Suprapubic skin (tissue), 4 donors: ENCODE measurements around the gene C13orf46.

Source experiments
- POLR2A ChIP-seq, 2 donors: fragments of 450-650 bp; IDR thresholded peaks; one replicate each; pipeline ENCODE4 v1.6.1; 2017; ENCODE audit warnings: antibody characterized with exemption in 2 of 2, mild to moderate bottlenecking in 2 of 2, moderate library complexity in 2 of 2
- POLR2AphosphoS5 ChIP-seq, 3 donors: sonication (generic); formaldehyde crosslinking; IDR thresholded peaks; one replicate each; pipeline ENCODE4 v1.6.1; 2017; ENCODE audit warnings: antibody characterized with exemption in 3 of 3
- TF ChIP-seq, protein P1 (sequence below), 2 donors: fragments of 200-600 bp in 1 of 2; fragments of 450-650 bp in 1 of 2; sonication (generic) in 1 of 2; IDR thresholded peaks; one replicate each; pipeline ENCODE4 v1.5.1; 2016 to 2019; ENCODE audit warnings: antibody characterized with exemption in 2 of 2, mild to moderate bottlenecking in 1 of 2, moderate library complexity in 1 of 2

DNA sequence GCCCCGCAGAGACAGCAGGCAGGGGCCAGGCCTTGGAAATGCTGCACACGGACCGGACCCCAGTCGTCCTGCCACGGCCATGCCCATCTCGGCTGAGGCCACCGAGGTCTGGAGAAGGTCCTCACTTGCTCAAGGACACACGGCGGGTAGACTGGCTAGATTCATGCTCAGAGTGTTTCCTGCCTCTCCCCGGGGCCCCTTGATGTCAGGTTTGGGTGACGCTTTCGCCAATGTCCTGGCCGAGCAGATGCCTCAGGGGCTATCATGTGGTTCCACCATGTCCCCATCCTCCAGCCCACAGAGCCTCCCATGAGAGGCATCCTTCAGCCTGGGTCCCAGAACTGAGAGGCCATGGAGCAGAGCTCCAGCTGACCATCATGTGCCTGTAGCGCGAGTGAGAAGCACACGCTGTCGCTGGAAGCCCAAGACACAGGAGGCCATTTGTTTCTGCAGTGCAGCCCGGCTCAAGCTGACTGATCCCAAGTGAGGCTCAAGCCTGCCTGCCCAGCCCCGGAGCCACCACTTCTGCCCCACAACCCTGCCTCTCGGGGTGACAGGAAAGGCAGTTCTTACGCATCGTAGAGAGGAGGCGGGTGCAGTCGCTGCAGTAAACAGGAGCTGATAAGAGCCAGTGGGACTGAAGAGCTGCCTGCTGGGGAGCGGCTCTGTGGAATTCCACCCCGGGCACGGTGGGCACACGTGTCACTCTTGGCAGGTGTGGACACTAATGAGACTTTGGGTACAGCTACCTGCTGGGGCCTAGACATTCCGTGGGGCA, 56.1 kb downstream of the C13orf46 start:
- TF ChIP-seq, protein P1, sequence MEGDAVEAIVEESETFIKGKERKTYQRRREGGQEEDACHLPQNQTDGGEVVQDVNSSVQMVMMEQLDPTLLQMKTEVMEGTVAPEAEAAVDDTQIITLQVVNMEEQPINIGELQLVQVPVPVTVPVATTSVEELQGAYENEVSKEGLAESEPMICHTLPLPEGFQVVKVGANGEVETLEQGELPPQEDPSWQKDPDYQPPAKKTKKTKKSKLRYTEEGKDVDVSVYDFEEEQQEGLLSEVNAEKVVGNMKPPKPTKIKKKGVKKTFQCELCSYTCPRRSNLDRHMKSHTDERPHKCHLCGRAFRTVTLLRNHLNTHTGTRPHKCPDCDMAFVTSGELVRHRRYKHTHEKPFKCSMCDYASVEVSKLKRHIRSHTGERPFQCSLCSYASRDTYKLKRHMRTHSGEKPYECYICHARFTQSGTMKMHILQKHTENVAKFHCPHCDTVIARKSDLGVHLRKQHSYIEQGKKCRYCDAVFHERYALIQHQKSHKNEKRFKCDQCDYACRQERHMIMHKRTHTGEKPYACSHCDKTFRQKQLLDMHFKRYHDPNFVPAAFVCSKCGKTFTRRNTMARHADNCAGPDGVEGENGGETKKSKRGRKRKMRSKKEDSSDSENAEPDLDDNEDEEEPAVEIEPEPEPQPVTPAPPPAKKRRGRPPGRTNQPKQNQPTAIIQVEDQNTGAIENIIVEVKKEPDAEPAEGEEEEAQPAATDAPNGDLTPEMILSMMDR (IDR thresholded peaks at IDR 0.05) = no peak
- no peak for TF ChIP-seq POLR2AphosphoS5 (IDR thresholded peaks at IDR 0.05)
- no peak for TF ChIP-seq POLR2A (IDR thresholded peaks at IDR 0.05)
